OCI-LY7 (cell line): Measurements from ENCODE around the gene SIRPB1.

Source experiments
- CTCF ChIP-seq: fragments of 200-600 bp; sonication (generic); conservative IDR thresholded peaks from 2 replicates; pipeline ENCODE4 v1.5.1; 2014; ENCODE audit warnings: mild to moderate bottlenecking, antibody characterized with exemption, low read length, moderate library complexity, mixed read lengths
- EZH2phosphoT487 ChIP-seq: fragments of 200-600 bp; sonication (generic); IDR thresholded peaks from 2 replicates; pipeline ENCODE4 v1.6.1; 2018; ENCODE audit warnings: low read depth, borderline replicate concordance, mild to moderate bottlenecking, mixed run types, antibody characterized with exemption, low read length, moderate library complexity, mixed read lengths

- TF ChIP-seq CTCF (no peak), EZH2phosphoT487 (no peak)
Observed at GRCh38 chr20:1629321-1629720, 9.5 kb upstream of the SIRPB1 start.
